Mesendoderm (in vitro differentiated cells): ENCODE results near the gene MAP1B. TPM values are rescaled to one million over a fixed set of nuclear protein-coding genes. Genes with fewer than 3 reads are reported as not detected.

Source experiments
- DNase-seq: peaks from one replicate; pipeline ENCODE4 v3.0.0; 2013
- H2AK5ac ChIP-seq: 2 replicates; pipeline ENCODE4 v1.6.1; 2013; ENCODE audit warnings: low read length, inconsistent platforms
- H2BK120ac ChIP-seq: 2 replicates; pipeline ENCODE4 v1.6.1; 2013; ENCODE audit warnings: low read depth, mild to moderate bottlenecking, low read length, moderate library complexity, mixed read lengths
- H2BK15ac ChIP-seq: replicated peaks from 2 replicates; pipeline ENCODE4 v1.6.1; 2013; ENCODE audit warnings: low read depth, mild to moderate bottlenecking, moderate library complexity
- H2BK5ac ChIP-seq: 2 replicates; pipeline ENCODE4 v1.6.1; 2013; ENCODE audit warnings: low read length, inconsistent platforms
- H3K18ac ChIP-seq: 2 replicates; pipeline ENCODE4 v1.6.1; 2013; ENCODE audit warnings: mild to moderate bottlenecking, low read length, mixed read lengths
- H3K23ac ChIP-seq: one replicate; pipeline ENCODE4 v1.6.1; 2013; ENCODE audit warnings: low read length
- H3K27ac ChIP-seq: 2 replicates; pipeline ENCODE4 v1.5.1; 2013; ENCODE audit warnings: low read depth, mild to moderate bottlenecking, inconsistent platforms, low read length, moderate library complexity
- H3K27me3 ChIP-seq: 2 replicates; pipeline ENCODE4 v1.6.1; 2013; ENCODE audit warnings: low read length, control low read depth, mild to moderate bottlenecking, inconsistent platforms; ENCODE audit not compliant: insufficient read depth, poor library complexity
- H3K36me3 ChIP-seq: 2 replicates; pipeline ENCODE4 v1.6.1; 2013; ENCODE audit warnings: low read length, inconsistent platforms; ENCODE audit not compliant: control insufficient read depth, insufficient read depth
- H3K4ac ChIP-seq: one replicate; pipeline ENCODE4 v1.6.1; 2013; ENCODE audit warnings: low read depth, mild to moderate bottlenecking, low read length, moderate library complexity
- H3K4me1 ChIP-seq: 2 replicates; pipeline ENCODE4 v1.6.1; 2013; ENCODE audit warnings: low read depth, low read length, inconsistent platforms; ENCODE audit not compliant: control insufficient read depth
- H3K4me2 ChIP-seq: 2 replicates; pipeline ENCODE4 v1.6.1; 2013; ENCODE audit warnings: low read length
- H3K4me3 ChIP-seq: 2 replicates; pipeline ENCODE4 v1.5.1; 2013; ENCODE audit warnings: mild to moderate bottlenecking, low read length
- H3K56ac ChIP-seq: one replicate; pipeline ENCODE4 v1.6.1; 2013; ENCODE audit warnings: low read length
- H3K79me1 ChIP-seq: 2 replicates; pipeline ENCODE4 v1.6.1; 2013; ENCODE audit warnings: low read length, inconsistent platforms
- H3K79me2 ChIP-seq: 2 replicates; pipeline ENCODE4 v1.6.1; 2013; ENCODE audit warnings: mild to moderate bottlenecking, low read length; ENCODE audit not compliant: control insufficient read depth, insufficient read depth
- H3K9ac ChIP-seq: 2 replicates; pipeline ENCODE4 v1.6.1; 2013; ENCODE audit warnings: low read length, inconsistent platforms
- H4K5ac ChIP-seq: one replicate; pipeline ENCODE4 v1.6.1; 2013; ENCODE audit warnings: low read length
- H4K8ac ChIP-seq: one replicate; pipeline ENCODE4 v1.6.1; 2013; ENCODE audit warnings: low read depth, mild to moderate bottlenecking, control low read depth, low read length, moderate library complexity
- WGBS: extraction: QIAGEN DNeasy Blood & Tissue Kit; methylation state at CpG from one replicate; pipeline ENCODE4 v1.1.7; 2013; ENCODE audit warnings: low lambda C conversion rate, missing lambda C conversion rate; ENCODE audit not compliant: insufficient coverage; ENCODE audit errors: extremely low coverage; 5-methylcytosine and 5-hydroxymethylcytosine counted together
- polyA plus RNA-seq, 2 experiments: library from polyadenylated mRNA; stranded (reverse); fragments of 200-250 nt; gene quantifications; one replicate each; pipeline ENCODE4 v1.2.3, GENCODE V29; 2013

Gene MAP1B
- polyA plus RNA-seq (2013, experiment 1 of 2), result 38.5 TPM
- 38.3 TPM for polyA plus RNA-seq (2013, experiment 2 of 2)

DNA sequence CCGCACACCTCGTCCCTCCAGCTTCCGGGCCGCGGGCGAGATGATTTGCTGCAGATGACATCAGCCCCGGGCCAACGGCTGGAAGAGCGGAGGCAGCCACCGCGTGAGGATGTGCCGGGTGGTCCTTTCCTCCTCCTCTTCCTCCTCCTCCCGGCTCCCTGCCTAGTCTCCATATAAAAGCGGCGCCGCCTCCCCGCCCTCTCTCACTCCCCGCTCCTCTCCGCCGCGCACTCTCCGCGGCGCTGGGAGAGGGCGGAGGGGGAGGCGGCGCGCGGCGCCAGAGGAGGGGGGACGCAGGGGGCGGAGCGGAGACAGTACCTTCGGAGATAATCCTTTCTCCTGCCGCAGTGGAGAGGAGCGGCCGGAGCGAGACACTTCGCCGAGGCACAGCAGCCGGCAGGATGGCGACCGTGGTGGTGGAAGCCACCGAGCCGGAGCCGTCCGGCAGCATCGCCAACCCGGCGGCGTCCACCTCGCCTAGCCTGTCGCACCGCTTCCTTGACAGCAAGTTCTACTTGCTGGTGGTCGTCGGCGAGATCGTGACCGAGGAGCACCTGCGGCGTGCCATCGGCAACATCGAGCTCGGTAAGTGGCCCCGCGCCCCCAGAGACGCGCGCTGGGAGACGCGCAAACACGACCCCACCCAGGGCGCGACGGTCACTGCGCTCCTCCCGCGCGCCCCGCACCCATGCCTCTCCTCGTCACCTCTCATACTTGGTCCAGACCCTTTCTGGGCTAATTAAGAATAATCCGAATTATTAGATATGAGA lies at the start of gene MAP1B:
MAP1B (plus strand) TSS at position 345 of the 770 bp plus-strand sequence; CDS start at position 402, 57 bp downstream.
- peak within 1 kb of the TSS; percentile 77 for H3K18ac ChIP-seq
- H3K27ac ChIP-seq, result peak within 1 kb of the TSS; percentile 60
- H3K56ac ChIP-seq, result peak within 1 kb of the TSS; percentile 94
- H2BK15ac ChIP-seq, result no peak within 1 kb of the TSS
- no peak within 1 kb of the TSS for H4K5ac ChIP-seq
- peak within 1 kb of the TSS; percentile 88 for H3K9ac ChIP-seq
- H3K79me2 ChIP-seq, result peaks cover 33% of the 10 kb centered on the region
- H3K27me3 ChIP-seq, result no peaks in the 10 kb centered on the region
- peak within 1 kb of the TSS; percentile 82 for H3K4me2 ChIP-seq
- H2BK120ac ChIP-seq, result no peak within 1 kb of the TSS
- no peak within 1 kb of the TSS for H2AK5ac ChIP-seq
- no peak within 1 kb of the TSS for H4K8ac ChIP-seq
- peak within 1 kb of the TSS; percentile 67 for H3K4me3 ChIP-seq
- no CpG with 5 or more reads among the region's 82 CpGs for WGBS
- H3K36me3 ChIP-seq, result no peaks in the 10 kb centered on the region
- peak within 1 kb of the TSS; percentile 74 for H2BK5ac ChIP-seq
- H3K4ac ChIP-seq, result peak within 1 kb of the TSS; percentile 86
- peaks cover 13% of the 10 kb centered on the region for H3K4me1 ChIP-seq
- H3K23ac ChIP-seq, result no peak within 1 kb of the TSS
- peaks cover 14% of the 10 kb centered on the region for H3K79me1 ChIP-seq
- DNase-seq, result peak; percentile 98

DNA sequence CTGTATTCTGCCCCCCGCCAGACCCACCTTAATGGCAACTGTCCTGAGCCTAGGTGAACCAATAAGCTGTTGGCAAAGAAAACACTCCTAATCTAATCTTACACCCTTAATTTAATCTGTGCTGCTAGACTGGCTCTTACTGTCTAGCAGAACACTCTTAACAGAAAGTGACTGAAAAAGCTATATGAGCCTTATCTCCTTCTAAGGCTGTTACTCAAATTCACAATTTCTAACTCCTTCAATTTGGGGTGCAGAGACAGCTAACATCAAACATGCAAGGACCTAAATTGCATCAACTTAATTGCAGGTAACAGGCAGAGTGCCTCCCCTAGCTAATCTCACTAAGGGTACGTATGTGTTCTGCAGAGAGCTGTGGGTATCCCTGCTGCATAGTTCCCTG lies 49.5 kb upstream of the MAP1B start:
- H3K9ac ChIP-seq, result no peak overlapping the region
- no peak overlapping the region for H2BK120ac ChIP-seq
- H3K56ac ChIP-seq, result peak overlapping the region; percentile 39
- no peak overlapping the region for H3K4me2 ChIP-seq
- H2BK5ac ChIP-seq, result no peak overlapping the region
- no peaks in the 10 kb centered on the region for H3K79me1 ChIP-seq
- H3K27ac ChIP-seq, result peak overlapping the region; percentile 20
- H4K5ac ChIP-seq, result no peak overlapping the region
- peaks cover 6% of the 10 kb centered on the region for H3K4me1 ChIP-seq
- no peak overlapping the region for H4K8ac ChIP-seq
- no CpG with 5 or more reads among the region's 2 CpGs for WGBS
- H3K27me3 ChIP-seq, result no peaks in the 10 kb centered on the region
- no peak overlapping the region for H2AK5ac ChIP-seq
- no peaks in the 10 kb centered on the region for H3K36me3 ChIP-seq
- DNase-seq, result peak; percentile 51
- H3K23ac ChIP-seq, result no peak overlapping the region
- H2BK15ac ChIP-seq, result no peak overlapping the region
- H3K18ac ChIP-seq, result no peak overlapping the region
- H3K79me2 ChIP-seq, result no peaks in the 10 kb centered on the region
- H3K4me3 ChIP-seq, result no peak overlapping the region
- no peak overlapping the region for H3K4ac ChIP-seq

DNA sequence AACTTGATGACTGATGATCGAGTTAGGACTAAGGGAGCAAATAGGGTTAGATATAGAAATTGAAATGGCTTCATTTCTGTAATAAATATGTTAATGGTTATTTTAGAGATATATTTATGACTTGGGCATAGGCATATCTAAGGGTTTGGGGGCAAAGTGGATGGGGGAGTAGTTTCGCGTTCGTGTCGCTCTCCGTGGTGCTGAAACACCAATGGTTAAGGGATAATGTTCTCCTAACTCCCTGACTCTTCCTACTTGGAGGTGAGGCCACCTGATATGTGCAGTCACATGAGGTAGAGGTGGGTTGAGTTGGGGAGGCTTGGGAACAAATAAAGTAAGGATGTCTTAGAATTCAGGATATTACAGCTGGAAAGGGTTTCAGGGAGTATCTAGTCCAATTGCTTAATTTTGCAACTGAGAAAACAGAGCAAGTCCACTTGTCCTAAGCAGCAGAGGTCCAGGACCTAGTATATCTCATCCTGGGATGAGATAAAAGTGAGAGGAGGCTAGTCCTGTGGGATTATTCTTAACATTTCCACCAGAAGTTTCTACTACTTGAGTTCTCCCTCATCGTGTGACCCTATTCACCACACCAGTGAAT lies 44.0 kb upstream of the MAP1B start:
- no peak overlapping the region for H2BK5ac ChIP-seq

DNA sequence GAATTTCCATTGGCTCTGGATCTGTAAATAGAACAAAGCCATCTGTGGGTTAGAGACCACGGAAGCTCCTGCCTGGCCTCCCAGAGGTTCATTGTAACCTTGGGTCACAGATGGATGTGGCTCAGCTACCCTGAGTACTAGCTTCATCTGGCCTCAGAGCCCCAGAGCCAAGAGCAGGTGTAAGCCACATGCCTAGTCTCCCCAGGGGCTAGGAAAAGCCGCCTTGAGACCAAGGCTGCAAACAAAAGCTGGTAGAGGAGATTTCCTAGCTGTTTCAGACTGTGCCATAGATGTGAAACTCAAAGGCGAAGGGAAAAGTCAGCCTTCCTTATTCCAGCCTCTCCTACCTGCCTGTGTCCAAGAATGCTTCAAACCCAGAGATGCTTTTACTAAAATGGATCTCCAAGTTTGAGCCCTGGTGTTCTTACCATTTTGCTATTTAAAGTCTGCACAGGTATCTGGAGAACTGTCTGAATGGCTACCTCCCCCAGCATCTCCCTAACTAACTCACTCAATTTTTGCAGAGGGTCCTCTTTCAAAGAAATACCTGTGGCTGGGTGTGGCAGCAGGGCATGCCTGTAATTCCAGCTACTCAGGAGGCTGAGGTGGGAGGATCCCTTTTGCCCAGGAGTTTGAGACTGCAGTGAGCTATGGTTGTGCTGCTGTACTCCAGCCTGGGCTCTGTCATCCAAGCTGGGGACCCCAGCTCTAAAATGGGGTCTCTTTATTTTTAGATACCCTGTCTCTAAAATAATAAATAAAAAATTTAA lies 42.3 kb upstream of the MAP1B start:
- peaks cover 10% of the 10 kb centered on the region for H3K4me1 ChIP-seq
- DNase-seq, result peak; percentile 83
- H4K5ac ChIP-seq, result no peak overlapping the region
- H2BK5ac ChIP-seq, result no peak overlapping the region
- H3K56ac ChIP-seq, result no peak overlapping the region
- no peaks in the 10 kb centered on the region for H3K27me3 ChIP-seq
- no peak overlapping the region for H2BK120ac ChIP-seq
- peak overlapping the region; percentile 38 for H3K27ac ChIP-seq
- no peak overlapping the region for H4K8ac ChIP-seq
- H3K79me1 ChIP-seq, result no peaks in the 10 kb centered on the region
- H3K36me3 ChIP-seq, result no peaks in the 10 kb centered on the region
- H3K23ac ChIP-seq, result no peak overlapping the region
- WGBS, result no CpG with 5 or more reads among the region's 3 CpGs
- H3K4ac ChIP-seq, result no peak overlapping the region
- H3K4me2 ChIP-seq, result no peak overlapping the region
- no peak overlapping the region for H3K9ac ChIP-seq
- H2BK15ac ChIP-seq, result no peak overlapping the region
- no peaks in the 10 kb centered on the region for H3K79me2 ChIP-seq
- H3K4me3 ChIP-seq, result no peak overlapping the region
- H3K18ac ChIP-seq, result no peak overlapping the region
- H2AK5ac ChIP-seq, result no peak overlapping the region

More for the DNA sequence above, 44.0 kb upstream of the MAP1B start:
- no peak overlapping the region for H4K5ac ChIP-seq
- H3K79me1 ChIP-seq, result no peaks in the 10 kb centered on the region
- no peak overlapping the region for H4K8ac ChIP-seq
- no peak overlapping the region for H2AK5ac ChIP-seq
- no peak overlapping the region for H3K9ac ChIP-seq
- no peak overlapping the region for H3K56ac ChIP-seq
- H3K23ac ChIP-seq, result no peak overlapping the region
- H3K4me1 ChIP-seq, result peaks cover 11% of the 10 kb centered on the region
- no peak overlapping the region for H2BK15ac ChIP-seq
- no peaks in the 10 kb centered on the region for H3K36me3 ChIP-seq
- no CpG with 5 or more reads among the region's 7 CpGs for WGBS
- H3K4me3 ChIP-seq, result no peak overlapping the region
- no peak overlapping the region for H3K18ac ChIP-seq
- no peak overlapping the region for H3K4ac ChIP-seq
- no peak overlapping the region for H3K4me2 ChIP-seq
- H2BK120ac ChIP-seq, result no peak overlapping the region
- H3K27me3 ChIP-seq, result no peaks in the 10 kb centered on the region
- H3K79me2 ChIP-seq, result no peaks in the 10 kb centered on the region
- no peak overlapping the region for H3K27ac ChIP-seq
- DNase-seq, result peak; percentile 67

DNA sequence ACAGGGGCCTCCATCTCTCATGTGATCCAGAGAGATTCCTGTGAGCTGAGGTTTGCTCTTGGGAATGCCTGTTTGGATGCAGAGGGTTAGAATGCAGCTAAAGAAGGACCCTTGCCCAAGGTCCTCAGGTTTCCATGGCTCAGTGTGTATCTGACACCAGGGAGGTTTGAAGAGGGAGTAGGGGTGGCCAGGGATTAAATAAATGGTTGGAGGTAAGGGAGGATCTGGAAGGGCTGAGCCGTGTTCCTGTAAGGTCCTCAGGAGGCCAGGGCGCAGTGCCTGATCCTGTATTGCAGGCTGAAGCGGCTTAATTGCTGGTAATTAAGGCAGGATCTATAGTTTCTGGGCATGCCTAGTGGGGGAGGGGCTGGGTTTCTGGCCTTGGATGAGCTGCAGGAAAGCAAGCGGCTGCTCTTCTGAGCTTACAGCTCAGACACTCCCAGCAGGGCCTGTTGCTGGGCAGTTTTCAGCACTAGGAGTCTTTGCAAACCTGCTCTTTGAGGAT lies 41.5 kb upstream of the MAP1B start:
- H2AK5ac ChIP-seq, result no peak overlapping the region
- peak overlapping the region; percentile 33 for H2BK120ac ChIP-seq
- H3K56ac ChIP-seq, result peak overlapping the region; percentile 65
- no peaks in the 10 kb centered on the region for H3K36me3 ChIP-seq
- no CpG with 5 or more reads among the region's 4 CpGs for WGBS
- H3K4me1 ChIP-seq, result peaks cover 10% of the 10 kb centered on the region
- peak overlapping the region; percentile 56 for H2BK5ac ChIP-seq
- no peaks in the 10 kb centered on the region for H3K27me3 ChIP-seq
- H3K4ac ChIP-seq, result no peak overlapping the region
- H3K9ac ChIP-seq, result peak overlapping the region; percentile 23
- H3K4me2 ChIP-seq, result peak overlapping the region; percentile 3
- no peak overlapping the region for H3K18ac ChIP-seq
- DNase-seq, result peak; percentile 97
- H2BK15ac ChIP-seq, result no peak overlapping the region
- no peaks in the 10 kb centered on the region for H3K79me1 ChIP-seq
- no peak overlapping the region for H4K5ac ChIP-seq
- no peak overlapping the region for H4K8ac ChIP-seq
- no peak overlapping the region for H3K23ac ChIP-seq
- no peak overlapping the region for H3K4me3 ChIP-seq
- H3K27ac ChIP-seq, result peak overlapping the region; percentile 64
- no peaks in the 10 kb centered on the region for H3K79me2 ChIP-seq
